A549 (cell line): Measurements from ENCODE around the gene EGFLAM. TPM values are rescaled to one million over a fixed set of nuclear protein-coding genes. Genes with fewer than 3 reads are reported as not detected.

Experiments
- ATAC-seq, 2 experiments: fragments of 200-7000 bp in 1 of 2; fragments of >200 bp in 1 of 2; cut with Nextera tagmentation in 1 of 2; cut with Tn5 transposase in 1 of 2; 3 replicates each; pipeline versions ENCODE4 v1.8.0 to v1.9.1; 2018 to 2020; ENCODE audit warnings: mild to moderate bottlenecking in 1 of 2, moderate library complexity in 1 of 2
- CTCF ChIA-PET: fragments of 300-600 bp; sonication (Branson Sonifier 250); formaldehyde crosslinking; extraction: SDS; loops from one replicate; lab custom pipeline; 2021; ENCODE audit warnings: antibody characterized with exemption, inconsistent platforms; lab: Yijun Ruan, JAX
- POLR2A ChIA-PET: fragments of 350-600 bp; formaldehyde crosslinking; extraction: SDS; loops from one replicate; lab custom pipeline; 2021; ENCODE audit warnings: antibody characterized with exemption, inconsistent platforms; lab: Yijun Ruan, JAX
- DNase-seq, 2 experiments: peaks; one replicate each; pipeline versions ENCODE4 v3.0.0 to v3.0.0-alpha.2; 2011 to 2016; ENCODE audit warnings: low read depth in 1 of 2, low spot score in 1 of 2
- FAIRE-seq: peaks from 2 replicates; lab custom pipeline; 2011; peaks lifted over from hg19 to GRCh38; lab: Jason Lieb, UNC
- H3K27ac ChIP-seq, 2 experiments: fragments of >200 bp; sonication (Bioruptor Twin); formaldehyde crosslinking; 3 replicates each; pipeline ENCODE4 v1.5.1; 2016 to 2017
- H3K4me1 ChIP-seq: fragments of >200 bp; sonication (Bioruptor Twin); formaldehyde crosslinking; 3 replicates; pipeline ENCODE4 v1.6.1; 2016
- H3K4me2 ChIP-seq: fragments of >200 bp; sonication (Bioruptor Twin); formaldehyde crosslinking; 3 replicates; pipeline ENCODE4 v1.6.1; 2016
- H3K4me3 ChIP-seq: fragments of >200 bp; sonication (Bioruptor Twin); formaldehyde crosslinking; 3 replicates; pipeline ENCODE4 v1.5.1; 2016
- H3K9me3 ChIP-seq: fragments of >200 bp; sonication (Bioruptor Twin); formaldehyde crosslinking; 3 replicates; pipeline ENCODE4 v1.6.1; 2016
- ATOH8 ChIP-seq: fragments of 250-450 bp; sonication (Bioruptor Pico); IDR thresholded peaks from 2 replicates; pipeline ENCODE4 v1.5.0; 2020; ENCODE audit warnings: low read depth, mild to moderate bottlenecking, moderate library complexity
- CBX8 ChIP-seq: fragments of 200-600 bp; sonication (generic); IDR thresholded peaks from 2 replicates; pipeline ENCODE4 v1.6.1; 2016
- CHD2 ChIP-seq: fragments of 150-350 bp; IDR thresholded peaks from 2 replicates; pipeline ENCODE4 v1.6.1; 2014; ENCODE audit warnings: low read length; ENCODE audit not compliant: partially characterized antibody
- EHMT2 ChIP-seq: fragments of 200-600 bp; sonication (generic); IDR thresholded peaks from 2 replicates; pipeline ENCODE4 v1.6.1; 2016; ENCODE audit warnings: antibody characterized with exemption, low read depth, mild to moderate bottlenecking, moderate library complexity
- FOSB ChIP-seq: fragments of 250-450 bp; sonication (Bioruptor Pico); IDR thresholded peaks from 2 replicates; pipeline ENCODE4 v1.5.0; 2020; ENCODE audit warnings: mild to moderate bottlenecking, moderate library complexity
- FOSL2 ChIP-seq, 2 experiments: fragments of 450-650 bp in 1 of 2; fragments of >200 bp in 1 of 2; sonication (Bioruptor Twin) in 1 of 2; formaldehyde crosslinking; IDR thresholded peaks; 2 replicates each; pipeline versions ENCODE4 v1.5.0 to v1.6.1; 2016 to 2020; ENCODE audit warnings: mild to moderate bottlenecking in 1 of 2, moderate library complexity in 1 of 2
- FOXS1 ChIP-seq: fragments of 250-450 bp; sonication (Bioruptor Pico); IDR thresholded peaks from 2 replicates; pipeline ENCODE4 v1.5.0; 2020; ENCODE audit warnings: mild to moderate bottlenecking, moderate library complexity
- HOXA7 ChIP-seq: fragments of 250-450 bp; sonication (Bioruptor Pico); IDR thresholded peaks from 2 replicates; pipeline ENCODE4 v1.5.0; 2020; ENCODE audit warnings: mild to moderate bottlenecking, moderate library complexity
- HOXB5 ChIP-seq: fragments of 250-450 bp; sonication (Bioruptor Pico); IDR thresholded peaks from 2 replicates; pipeline ENCODE4 v1.5.0; 2020; ENCODE audit warnings: mild to moderate bottlenecking, moderate library complexity
- MAZ ChIP-seq: fragments of 150-350 bp; IDR thresholded peaks from 2 replicates; pipeline ENCODE4 v1.6.1; 2014; ENCODE audit warnings: antibody characterized with exemption, low read depth, low read length, borderline replicate concordance
- MYC ChIP-seq: IDR thresholded peaks from 2 replicates; pipeline ENCODE4 v1.6.1; 2012; ENCODE audit warnings: mild to moderate bottlenecking, inconsistent platforms, low read length, improper control_type of control experiment, borderline replicate concordance
- NPAS2 ChIP-seq: fragments of 250-450 bp; sonication (Bioruptor Pico); IDR thresholded peaks from 2 replicates; pipeline ENCODE4 v1.8.0; 2022; ENCODE audit warnings: mild to moderate bottlenecking, moderate library complexity, borderline replicate concordance
- POLR2AphosphoS2 ChIP-seq: conservative IDR thresholded peaks from 2 replicates; pipeline ENCODE4 v1.6.1; 2012; ENCODE audit warnings: low read length, improper control_type of control experiment, inconsistent platforms
- RAD21 ChIP-seq, 2 experiments: fragments of >200 bp in 1 of 2; sonication (Bioruptor Twin) in 1 of 2; formaldehyde crosslinking in 1 of 2; IDR thresholded peaks in 1 of 2; conservative IDR thresholded peaks in 1 of 2; 2 replicates in 1 of 2; 3 replicates in 1 of 2; pipeline ENCODE4 v1.6.1; 2012 to 2018; ENCODE audit warnings: inconsistent platforms in 1 of 2
- RARB ChIP-seq: fragments of 250-450 bp; sonication (Bioruptor Pico); IDR thresholded peaks from 2 replicates; pipeline ENCODE4 v1.8.0; 2021; ENCODE audit warnings: mild to moderate bottlenecking, moderate library complexity
- RFX5 ChIP-seq: fragments of 450-650 bp; IDR thresholded peaks from 2 replicates; pipeline ENCODE4 v1.7.1; 2014; ENCODE audit warnings: antibody characterized with exemption, mild to moderate bottlenecking, moderate library complexity
- SREBF2 ChIP-seq: fragments of 450-650 bp; IDR thresholded peaks from 2 replicates; pipeline ENCODE4 v1.6.1; 2014; ENCODE audit warnings: mild to moderate bottlenecking, moderate library complexity
- TFCP2L1 ChIP-seq: fragments of 250-450 bp; sonication (Bioruptor Pico); IDR thresholded peaks from 2 replicates; pipeline ENCODE4 v1.5.0; 2021; ENCODE audit warnings: mild to moderate bottlenecking
- TP53 ChIP-seq: fragments of 250-450 bp; sonication (Bioruptor Pico); IDR thresholded peaks from 2 replicates; pipeline ENCODE4 v1.5.0; 2021; ENCODE audit warnings: mild to moderate bottlenecking, moderate library complexity
- USF2 ChIP-seq: fragments of 450-650 bp; IDR thresholded peaks from 2 replicates; pipeline ENCODE4 v1.6.1; 2014; ENCODE audit warnings: antibody characterized with exemption
- ZC3H11A ChIP-seq: fragments of 450-650 bp; IDR thresholded peaks from 2 replicates; pipeline ENCODE4 v1.6.1; 2014; ENCODE audit warnings: antibody characterized with exemption, mild to moderate bottlenecking
- ZSCAN20 ChIP-seq: fragments of 250-450 bp; sonication (Bioruptor Pico); IDR thresholded peaks from 2 replicates; pipeline ENCODE4 v1.8.0; 2022; ENCODE audit warnings: mild to moderate bottlenecking, moderate library complexity
- WGBS: methylation state at CpG from one replicate; pipeline ENCODE4 v1.1.6; 2017; ENCODE audit errors: missing lambda C conversion rate; 5-methylcytosine and 5-hydroxymethylcytosine counted together
- polyA plus RNA-seq, 4 experiments: library from polyadenylated mRNA; depleted of rRNA in 3 of 4; stranded (reverse); fragments of >200 nt; fragmentation: RNase III in 1 of 4; extraction: RNeasy Plus Mini Kit Qiagen cat#74134 plus additional on column Dnase treatment in 1 of 4; gene quantifications; 2 replicates in 3 of 4; 3 replicates in 1 of 4; pipeline ENCODE4 v1.2.3, GENCODE V29; 2011 to 2017
- TF ChIP-seq, protein P1 (sequence below): fragments of 250-450 bp; sonication (Bioruptor Pico); IDR thresholded peaks from 2 replicates; pipeline ENCODE4 v1.5.0; 2021; ENCODE audit warnings: mild to moderate bottlenecking, moderate library complexity, borderline replicate concordance

EGFLAM gene
- polyA plus RNA-seq, 2 of the 4 experiments (the other 2 are of a cell fraction), result 0.13 TPM; not detected in 1

DNA sequence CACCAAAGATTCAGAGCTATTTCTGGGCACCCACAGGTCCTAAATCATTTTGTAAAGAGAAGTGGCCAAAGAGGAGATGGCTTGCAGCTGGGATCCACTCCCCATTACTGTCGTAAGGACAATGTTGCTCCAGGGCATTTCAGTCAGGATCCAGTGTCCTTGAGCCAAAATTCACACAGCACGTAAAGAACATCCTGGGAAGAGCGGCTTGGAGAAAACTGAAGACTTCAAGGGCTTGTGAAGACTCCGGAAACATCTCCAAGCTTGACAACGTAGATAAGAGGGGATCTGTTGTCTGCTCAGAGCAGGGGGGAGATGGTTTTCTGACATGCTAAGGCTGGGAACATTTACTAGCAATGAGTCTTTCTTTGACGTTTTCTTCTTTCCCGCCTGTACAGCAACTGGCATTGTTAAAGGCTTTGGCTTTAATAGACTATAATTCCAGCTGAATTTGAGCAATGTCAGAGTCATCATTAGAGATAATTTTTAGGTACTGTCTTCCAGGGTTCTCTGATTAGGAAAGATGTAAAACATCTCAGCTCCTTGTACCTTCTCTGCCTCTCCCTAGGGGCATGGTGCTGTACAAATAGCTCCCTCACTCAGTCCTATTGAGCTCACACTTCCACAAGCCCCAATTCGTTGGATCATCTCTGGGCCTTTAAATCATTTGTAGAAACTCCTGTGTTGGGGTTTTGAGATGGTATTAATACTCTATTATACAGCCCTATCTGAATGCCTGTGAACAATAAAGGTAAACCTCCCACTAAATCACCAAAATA, 39.7 kb downstream of the EGFLAM start:
- POLR2A ChIA-PET, result no interaction called here
- 30% methylated on average over 8 of the region's 8 CpGs for WGBS
- Histone ChIP-seq H3K4me1 (no peaks in the 10 kb centered on the region), H3K4me3 (no peak overlapping the region), H3K4me2 (no peak overlapping the region), H3K9me3 (no peaks in the 10 kb centered on the region), H3K27ac (no peak overlapping the region)
- CTCF ChIA-PET, result interaction anchor here (0.5 to 1.3 kb wide), 5 partner anchors 11 to 837 kb away, joined by 3 to 4 read pairs (median 3); no protein-coding TSS in a partner anchor
- TF ChIP-seq, protein P1, sequence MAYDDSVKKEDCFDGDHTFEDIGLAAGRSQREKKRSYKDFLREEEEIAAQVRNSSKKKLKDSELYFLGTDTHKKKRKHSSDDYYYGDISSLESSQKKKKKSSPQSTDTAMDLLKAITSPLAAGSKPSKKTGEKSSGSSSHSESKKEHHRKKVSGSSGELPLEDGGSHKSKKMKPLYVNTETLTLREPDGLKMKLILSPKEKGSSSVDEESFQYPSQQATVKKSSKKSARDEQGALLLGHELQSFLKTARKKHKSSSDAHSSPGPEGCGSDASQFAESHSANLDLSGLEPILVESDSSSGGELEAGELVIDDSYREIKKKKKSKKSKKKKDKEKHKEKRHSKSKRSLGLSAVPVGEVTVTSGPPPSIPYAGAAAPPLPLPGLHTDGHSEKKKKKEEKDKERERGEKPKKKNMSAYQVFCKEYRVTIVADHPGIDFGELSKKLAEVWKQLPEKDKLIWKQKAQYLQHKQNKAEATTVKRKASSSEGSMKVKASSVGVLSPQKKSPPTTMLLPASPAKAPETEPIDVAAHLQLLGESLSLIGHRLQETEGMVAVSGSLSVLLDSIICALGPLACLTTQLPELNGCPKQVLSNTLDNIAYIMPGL (CRISPR knock-in tag), result no peak
- TF ChIP-seq ZC3H11A, result no peak
- no peak for TF ChIP-seq CHD2
- no peak for TF ChIP-seq FOSB (CRISPR knock-in tag)
- TF ChIP-seq MYC, result no peak
- no peak for TF ChIP-seq SREBF2
- no peak for TF ChIP-seq RARB
- TF ChIP-seq ZSCAN20 (CRISPR knock-in tag), result no peak
- no peak for TF ChIP-seq RAD21 (conservative IDR thresholded peaks at IDR 0.05 in 1 of 2, IDR thresholded peaks at IDR 0.05 in 1 of 2)
- TF ChIP-seq ATOH8 (CRISPR knock-in tag), result no peak
- TF ChIP-seq TP53 (CRISPR knock-in tag), result no peak
- no peak for TF ChIP-seq NPAS2 (CRISPR knock-in tag)
- TF ChIP-seq USF2, result no peak
- TF ChIP-seq RFX5, result no peak
- no peak for TF ChIP-seq HOXB5 (CRISPR knock-in tag)
- TF ChIP-seq TFCP2L1, result no peak
- no peak for TF ChIP-seq FOXS1
- no peak for TF ChIP-seq EHMT2
- TF ChIP-seq FOSL2 (IDR thresholded peaks at IDR 0.05), result no peak
- TF ChIP-seq FOSL2 (CRISPR knock-in tag; IDR thresholded peaks at IDR 0.05), result no peak
- DNase-seq, result no peak
- ATAC-seq, result no peak
- no peak for FAIRE-seq

DNA sequence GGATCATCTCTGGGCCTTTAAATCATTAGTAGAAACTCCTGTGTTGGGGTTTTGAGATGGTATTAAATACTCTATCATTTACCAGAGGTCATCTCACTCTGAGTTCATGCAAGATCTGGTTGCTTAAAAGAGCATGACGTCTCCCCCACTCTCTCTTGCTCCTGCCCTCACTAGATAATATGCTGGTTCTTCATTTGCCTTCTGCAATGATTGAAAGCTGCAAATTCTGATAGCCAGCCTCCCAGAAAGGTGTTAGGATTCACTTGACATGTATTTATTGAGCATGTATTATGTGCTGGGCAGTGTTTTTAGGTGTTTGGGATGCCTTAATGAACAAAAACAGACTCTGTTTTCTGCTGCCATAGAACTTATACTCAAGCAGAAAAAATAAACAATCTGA, 41.2 kb downstream of the EGFLAM start:
- H3K4me1 ChIP-seq, result no peaks in the 10 kb centered on the region
- H3K9me3 ChIP-seq, result no peaks in the 10 kb centered on the region; the same call in 2 of the 3 replicates
- TF ChIP-seq FOSB (CRISPR knock-in tag) (no peak), CBX8 (no peak), MAZ (no peak), POLR2AphosphoS2 (no peak), ATOH8 (CRISPR knock-in tag) (no peak), HOXA7 (CRISPR knock-in tag) (no peak)
- FAIRE-seq, result no peak
- no peak overlapping the region for H3K4me2 ChIP-seq
- POLR2A ChIA-PET, result no interaction called here
- ATAC-seq, result no peak
- no peak overlapping the region for H3K4me3 ChIP-seq
- CTCF ChIA-PET, result no interaction called here
- no peak overlapping the region for H3K27ac ChIP-seq
- DNase-seq, result no peak
- 0% methylated on average over 1 of the region's 1 CpG for WGBS
